Measurements from ENCODE around the gene FOXA1. TPM values are rescaled to one million over a fixed set of nuclear protein-coding genes. Genes with fewer than 3 reads are reported as not detected.
A peak's percentile ranks its signal among the peaks of the same experiment; 100 is the strongest.

The FOXA1 gene
- total and polyA plus RNA-seq, 2 donors (not counting 1 experiment from before 2014, with no cell fraction given): not detected

DNA sequence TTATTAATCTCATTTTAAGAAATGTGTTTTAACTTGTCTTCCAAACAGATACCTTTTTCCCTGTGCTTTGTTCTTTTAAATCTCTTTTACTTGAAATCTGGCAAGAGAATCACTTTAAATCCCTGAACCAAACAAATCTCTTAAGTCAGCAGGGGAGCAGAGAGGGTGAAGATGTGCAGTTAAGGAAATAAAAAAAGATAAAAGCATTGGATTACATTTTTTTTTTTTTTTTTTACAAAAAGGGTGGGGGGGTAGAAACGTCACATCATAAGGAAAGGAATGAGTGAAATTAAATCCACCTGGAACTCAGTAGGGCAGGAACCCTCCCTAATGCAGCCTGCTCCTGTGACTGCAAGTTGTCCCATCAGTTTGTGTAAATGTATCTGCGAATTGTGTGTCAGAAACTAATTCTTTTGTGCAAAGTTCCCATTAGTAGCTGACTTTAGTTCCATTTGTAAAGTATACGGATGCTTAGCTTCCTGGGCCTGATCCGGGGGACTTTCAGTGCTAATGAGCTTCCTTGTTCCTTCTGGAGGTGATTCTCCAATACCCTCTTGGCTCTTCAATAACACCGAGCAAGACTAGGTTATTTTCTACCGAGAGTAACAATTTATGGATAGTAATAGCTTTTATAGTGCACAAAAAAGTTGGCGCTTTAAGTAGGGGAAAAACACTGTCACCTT lies 1.9 kb upstream of the FOXA1 start:
- no peak overlapping the region for H3K27ac Mint-ChIP-seq
- H3K4me2 ChIP-seq (replicated peaks; ENCODE audit: low read depth, low read length, poor library complexity, severe bottlenecking): no peak overlapping the region
- peaks cover 1 to 81% (median 50%) of the 10 kb centered on the region in 4 experiments for H3K27me3 ChIP-seq (replicated peaks in 1 of 4; ENCODE audit: control extremely low read depth in 1 of 4, control insufficient read depth in 3 of 4, insufficient read depth in 4 of 4, low read length in 3 of 4)
- no peaks in the 10 kb centered on the region for H3K79me2 ChIP-seq (ENCODE audit: control insufficient read depth, insufficient read depth, low read length)
- H3K4me1 ChIP-seq (ENCODE audit: control insufficient read depth in 2 of 2, insufficient read depth in 2 of 2, low read length in 2 of 2): peaks cover 13 to 26% of the 10 kb centered on the region in 2 donors
- H4K20me1 ChIP-seq (ENCODE audit: control insufficient read depth, insufficient read depth, low read length, poor library complexity, severe bottlenecking): no peaks in the 10 kb centered on the region
- H3K9me3 Mint-ChIP-seq (ENCODE audit: insufficient read depth): peaks cover 2% of the 10 kb centered on the region
- peaks cover 13% of the 10 kb centered on the region for H3K4me1 Mint-ChIP-seq
- intact Hi-C loops (cut with micrococcal nuclease): no loop called here
- no peak for DNase-seq
- ATAC-seq (ENCODE audit: low read depth): no peak
- 0% methylated on average over 2 of the region's 7 CpGs for WGBS (ENCODE audit: insufficient coverage)
- H3K4me3 ChIP-seq (ENCODE audit: control extremely low read depth in 1 of 5, extremely low read depth in 1 of 5, insufficient read depth in 1 of 5, low read depth in 2 of 5, low read length in 4 of 5): no peak overlapping the region
- peaks cover 78% of the 10 kb centered on the region for H3K27me3 Mint-ChIP-seq
- no peaks in the 10 kb centered on the region for H3K36me3 ChIP-seq (replicated peaks in 1 of 2; ENCODE audit: control extremely low read depth in 1 of 2, control insufficient read depth in 1 of 2, extremely low read depth in 1 of 2, insufficient read depth in 2 of 2, low read length in 1 of 2)
- no peak overlapping the region for H2AFZ ChIP-seq (ENCODE audit: insufficient read depth, low read depth, low read length, poor library complexity, severe bottlenecking)
- peaks cover 0 to 51% (median 2%) of the 10 kb centered on the region in 3 donors for H3K9me3 ChIP-seq (ENCODE audit: control extremely low read depth in 1 of 3, control insufficient read depth in 2 of 3, insufficient read depth in 1 of 3, low read length in 2 of 3)
- ChIA-PET POLR2A (no interaction called here), CTCF (no interaction called here)
- TF ChIP-seq EZH2 (IDR thresholded peaks at IDR 0.05; ENCODE audit: borderline replicate concordance, insufficient read depth, low read depth, low read length, poor library complexity, severe bottlenecking) (no peak), CTCF (IDR thresholded peaks at IDR 0.05) (no peak)
- no peak overlapping the region for H3K4me3 Mint-ChIP-seq
- H3K27ac ChIP-seq (ENCODE audit: low read length in 2 of 2): no peak overlapping the region
- no peak overlapping the region for H3K9ac ChIP-seq (ENCODE audit: low read length)

GRCh38 chr14:37595809-37596621 lies 966 bp upstream of the FOXA1 start:
- H3K4me3 ChIP-seq (ENCODE audit: control extremely low read depth in 1 of 5, extremely low read depth in 1 of 5, insufficient read depth in 1 of 5, low read depth in 2 of 5, low read length in 4 of 5): peak overlapping the region in 1 of 5 experiments; percentile 29
- peaks cover 1 to 82% (median 48%) of the 10 kb centered on the region in 4 experiments for H3K27me3 ChIP-seq (replicated peaks in 1 of 4; ENCODE audit: control extremely low read depth in 1 of 4, control insufficient read depth in 3 of 4, insufficient read depth in 4 of 4, low read length in 3 of 4)
- peak overlapping the region; percentile 33 for H2AFZ ChIP-seq (ENCODE audit: insufficient read depth, low read depth, low read length, poor library complexity, severe bottlenecking)

More at GRCh38 chr14:37595809-37596621, 966 bp upstream of the FOXA1 start:
- Mint-ChIP-seq H3K4me1 (peaks cover 13% of the 10 kb centered on the region), H3K9me3 (ENCODE audit: insufficient read depth) (peaks cover 2% of the 10 kb centered on the region), H3K27me3 (peaks cover 75% of the 10 kb centered on the region), H3K4me3 (peak overlapping the region; percentile 63), H3K27ac (peak overlapping the region; percentile 63)
- no peak for TF ChIP-seq CTCF (IDR thresholded peaks at IDR 0.05)
- TF ChIP-seq EZH2 (IDR thresholded peaks at IDR 0.05; ENCODE audit: borderline replicate concordance, insufficient read depth, low read depth, low read length, poor library complexity, severe bottlenecking): no peak
- Histone ChIP-seq H3K4me1 (ENCODE audit: control insufficient read depth in 2 of 2, insufficient read depth in 2 of 2, low read length in 2 of 2) (peaks cover 13 to 26% of the 10 kb centered on the region in 2 donors), H3K4me2 (replicated peaks; ENCODE audit: low read depth, low read length, poor library complexity, severe bottlenecking) (peak overlapping the region; percentile 43), H3K79me2 (ENCODE audit: control insufficient read depth, insufficient read depth, low read length) (no peaks in the 10 kb centered on the region), H3K9ac (ENCODE audit: low read length) (no peak overlapping the region), H4K20me1 (ENCODE audit: control insufficient read depth, insufficient read depth, low read length, poor library complexity, severe bottlenecking) (no peaks in the 10 kb centered on the region), H3K27ac (ENCODE audit: low read length in 2 of 2) (no peak overlapping the region), H3K36me3 (replicated peaks in 1 of 2; ENCODE audit: control extremely low read depth in 1 of 2, control insufficient read depth in 1 of 2, extremely low read depth in 1 of 2, insufficient read depth in 2 of 2, low read length in 1 of 2) (no peaks in the 10 kb centered on the region), H3K9me3 (ENCODE audit: control extremely low read depth in 1 of 3, control insufficient read depth in 2 of 3, insufficient read depth in 1 of 3, low read length in 2 of 3) (peaks cover 1 to 58% (median 2%) of the 10 kb centered on the region in 3 donors)
- DNase-seq (peak; percentile 26), ATAC-seq (ENCODE audit: low read depth) (peak; percentile 39)
- POLR2A ChIA-PET: no interaction called here
- 7% methylated on average over 32 of the region's 46 CpGs for WGBS (ENCODE audit: insufficient coverage)
- CTCF ChIA-PET: no interaction called here
- intact Hi-C loops (cut with micrococcal nuclease): no loop called here
